Measurements from ENCODE around the gene HACL1.
A peak's percentile ranks its signal among the peaks of the same experiment; 100 is the strongest.

Gene HACL1

DNA sequence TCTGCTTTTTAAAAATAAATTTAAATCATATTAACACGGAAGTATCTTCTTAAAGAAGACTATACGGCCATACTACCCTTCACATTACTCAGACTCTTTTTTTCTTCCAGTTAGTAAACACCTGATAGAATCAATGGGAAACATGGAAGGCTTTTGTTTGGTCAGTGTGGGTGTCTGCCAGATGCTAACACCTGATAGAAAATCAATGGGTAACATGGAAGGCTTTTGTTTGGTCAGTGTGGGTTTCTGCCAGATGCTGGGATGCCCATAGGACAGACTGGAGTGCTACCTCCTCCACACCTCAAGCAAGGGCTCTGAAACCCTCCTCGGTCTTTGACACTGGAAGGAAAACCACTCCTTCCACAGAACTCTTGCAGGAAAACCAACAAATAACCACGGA is 29.2 kb downstream of the HACL1 start:
- Histone ChIP-seq H3K4me3 (ENCODE audit: low read depth in 1 of 2, low read length in 1 of 2) (no peak overlapping the region), H3K4me1 (ENCODE audit: control insufficient read depth in 1 of 2, insufficient read depth in 1 of 2, low read depth in 1 of 2, low read length in 1 of 2) (peaks cover 0 to 11% of the 10 kb centered on the region in 2 experiments), H3K36me3 (peaks cover 27% of the 10 kb centered on the region), H3K9me3 (no peaks in the 10 kb centered on the region), H3K27ac (no peak overlapping the region), H3K27me3 (no peaks in the 10 kb centered on the region)
- TF ChIP-seq, protein P1, sequence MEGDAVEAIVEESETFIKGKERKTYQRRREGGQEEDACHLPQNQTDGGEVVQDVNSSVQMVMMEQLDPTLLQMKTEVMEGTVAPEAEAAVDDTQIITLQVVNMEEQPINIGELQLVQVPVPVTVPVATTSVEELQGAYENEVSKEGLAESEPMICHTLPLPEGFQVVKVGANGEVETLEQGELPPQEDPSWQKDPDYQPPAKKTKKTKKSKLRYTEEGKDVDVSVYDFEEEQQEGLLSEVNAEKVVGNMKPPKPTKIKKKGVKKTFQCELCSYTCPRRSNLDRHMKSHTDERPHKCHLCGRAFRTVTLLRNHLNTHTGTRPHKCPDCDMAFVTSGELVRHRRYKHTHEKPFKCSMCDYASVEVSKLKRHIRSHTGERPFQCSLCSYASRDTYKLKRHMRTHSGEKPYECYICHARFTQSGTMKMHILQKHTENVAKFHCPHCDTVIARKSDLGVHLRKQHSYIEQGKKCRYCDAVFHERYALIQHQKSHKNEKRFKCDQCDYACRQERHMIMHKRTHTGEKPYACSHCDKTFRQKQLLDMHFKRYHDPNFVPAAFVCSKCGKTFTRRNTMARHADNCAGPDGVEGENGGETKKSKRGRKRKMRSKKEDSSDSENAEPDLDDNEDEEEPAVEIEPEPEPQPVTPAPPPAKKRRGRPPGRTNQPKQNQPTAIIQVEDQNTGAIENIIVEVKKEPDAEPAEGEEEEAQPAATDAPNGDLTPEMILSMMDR (IDR thresholded peaks at IDR 0.05), result no peak

DNA sequence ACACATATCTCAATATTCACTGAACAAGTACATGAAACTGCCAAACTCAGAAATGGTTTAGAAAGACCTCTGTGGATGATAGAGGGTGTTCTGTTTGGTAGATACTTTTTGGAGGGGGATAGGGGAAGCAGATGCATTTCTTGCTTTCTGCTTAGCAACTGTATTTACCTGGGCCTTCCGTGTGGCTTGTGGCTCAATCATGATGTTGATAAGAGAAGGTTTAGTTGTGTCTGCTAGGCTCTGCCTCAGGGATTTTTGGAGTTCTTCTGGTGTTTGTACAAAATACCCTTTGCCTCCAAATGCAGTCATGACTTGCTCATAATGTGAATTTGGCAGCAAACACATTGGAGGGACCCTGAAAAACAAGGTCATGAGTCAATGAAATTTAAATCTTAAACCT is 38.2 kb downstream of the HACL1 start:
- no peaks in the 10 kb centered on the region for H3K9me3 ChIP-seq
- H3K27ac ChIP-seq, result no peak overlapping the region
- no peak overlapping the region for H3K4me3 ChIP-seq (ENCODE audit: low read depth in 1 of 2, low read length in 1 of 2)
- peaks cover 60% of the 10 kb centered on the region for H3K36me3 ChIP-seq
- TF ChIP-seq, protein P1 (IDR thresholded peaks at IDR 0.05), result no peak
- H3K27me3 ChIP-seq, result no peaks in the 10 kb centered on the region
- H3K4me1 ChIP-seq (ENCODE audit: control insufficient read depth in 1 of 2, insufficient read depth in 1 of 2, low read depth in 1 of 2, low read length in 1 of 2), result peaks cover 0 to 8% of the 10 kb centered on the region in 2 experiments

DNA sequence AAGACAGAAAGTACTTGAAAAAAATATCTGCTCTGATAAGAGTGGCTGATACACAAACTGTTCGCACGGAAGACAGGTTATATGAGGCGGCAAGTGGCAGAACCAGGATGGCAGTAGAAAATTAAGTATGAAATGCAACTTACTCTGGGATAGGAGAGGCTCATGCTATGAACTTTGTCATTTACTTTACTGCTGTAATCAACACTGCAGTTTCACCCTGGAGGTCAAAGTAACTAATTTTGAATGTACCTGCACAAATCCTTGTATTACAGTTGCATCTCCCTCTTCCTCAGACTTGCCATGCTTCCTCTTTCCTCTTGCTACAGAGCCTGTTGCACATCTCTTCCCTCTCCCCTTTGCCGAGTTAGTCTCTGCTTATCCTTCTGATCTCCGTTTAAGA is 38.8 kb downstream of the HACL1 start:
- no peak overlapping the region for H3K27ac ChIP-seq
- peaks cover 54% of the 10 kb centered on the region for H3K36me3 ChIP-seq
- H3K27me3 ChIP-seq, result no peaks in the 10 kb centered on the region
- peaks cover 0 to 11% of the 10 kb centered on the region in 2 experiments for H3K4me1 ChIP-seq (ENCODE audit: control insufficient read depth in 1 of 2, insufficient read depth in 1 of 2, low read depth in 1 of 2, low read length in 1 of 2)
- H3K9me3 ChIP-seq, result no peaks in the 10 kb centered on the region
- TF ChIP-seq, protein P1 (IDR thresholded peaks at IDR 0.05), result no peak
- no peak overlapping the region for H3K4me3 ChIP-seq (ENCODE audit: low read depth in 1 of 2, low read length in 1 of 2)

DNA sequence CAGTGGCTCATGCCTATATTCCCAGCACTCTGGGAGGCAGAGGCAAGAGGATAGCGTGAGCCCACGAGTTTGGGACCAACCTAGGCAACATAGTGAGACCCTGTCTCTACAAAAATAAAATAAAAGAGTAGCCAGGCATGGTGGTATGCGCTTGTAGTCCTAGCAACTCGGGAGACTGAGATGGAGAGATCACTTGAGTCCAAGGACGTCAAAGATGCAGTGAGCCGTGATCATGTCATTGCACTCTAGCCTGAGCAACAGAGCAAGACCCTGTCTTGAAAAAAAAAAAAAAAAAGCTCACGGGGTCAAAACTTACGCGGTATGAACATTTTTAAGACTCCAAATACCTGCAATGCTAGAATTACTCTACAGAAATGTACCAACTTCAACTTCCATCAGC is 42.8 kb downstream of the HACL1 start:
- Histone ChIP-seq H3K4me3 (ENCODE audit: low read depth in 1 of 2, low read length in 1 of 2) (no peak overlapping the region), H3K27me3 (no peaks in the 10 kb centered on the region), H3K4me1 (ENCODE audit: control insufficient read depth in 1 of 2, insufficient read depth in 1 of 2, low read depth in 1 of 2, low read length in 1 of 2) (peaks cover 0 to 15% of the 10 kb centered on the region in 2 experiments), H3K27ac (no peak overlapping the region), H3K36me3 (peaks cover 34% of the 10 kb centered on the region), H3K9me3 (no peaks in the 10 kb centered on the region)
- TF ChIP-seq, protein P1 (IDR thresholded peaks at IDR 0.05), result no peak

DNA sequence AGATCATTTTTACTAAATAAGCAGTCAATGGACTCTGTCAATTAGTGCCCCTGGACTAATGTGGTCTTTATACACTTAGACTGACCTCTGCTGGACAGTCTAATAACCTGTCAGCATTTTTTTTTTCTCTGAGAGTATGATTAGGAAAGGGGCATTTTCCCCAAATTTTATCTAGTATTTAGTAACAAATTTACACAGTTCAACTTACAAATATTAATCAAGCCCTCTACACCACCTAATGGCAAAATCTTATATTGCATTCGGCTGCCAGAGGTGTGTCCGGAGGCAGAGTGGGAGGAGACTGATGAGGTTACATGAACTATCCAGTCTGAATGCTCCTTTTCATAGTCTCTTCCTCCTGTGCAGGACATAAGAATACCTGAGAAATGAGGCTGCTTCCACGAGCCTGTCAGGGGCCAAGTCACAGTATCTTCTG is 43.8 kb downstream of the HACL1 start:
- Histone ChIP-seq H3K9me3 (no peaks in the 10 kb centered on the region), H3K27ac (no peak overlapping the region), H3K4me3 (ENCODE audit: low read depth in 1 of 2, low read length in 1 of 2) (peak overlapping the region in 1 of 2 experiments; percentile 22), H3K4me1 (ENCODE audit: control insufficient read depth in 1 of 2, insufficient read depth in 1 of 2, low read depth in 1 of 2, low read length in 1 of 2) (peaks cover 0 to 9% of the 10 kb centered on the region in 2 experiments), H3K27me3 (no peaks in the 10 kb centered on the region), H3K36me3 (peaks cover 25% of the 10 kb centered on the region)
- TF ChIP-seq, protein P1 (IDR thresholded peaks at IDR 0.05), result peak; percentile 28

DNA sequence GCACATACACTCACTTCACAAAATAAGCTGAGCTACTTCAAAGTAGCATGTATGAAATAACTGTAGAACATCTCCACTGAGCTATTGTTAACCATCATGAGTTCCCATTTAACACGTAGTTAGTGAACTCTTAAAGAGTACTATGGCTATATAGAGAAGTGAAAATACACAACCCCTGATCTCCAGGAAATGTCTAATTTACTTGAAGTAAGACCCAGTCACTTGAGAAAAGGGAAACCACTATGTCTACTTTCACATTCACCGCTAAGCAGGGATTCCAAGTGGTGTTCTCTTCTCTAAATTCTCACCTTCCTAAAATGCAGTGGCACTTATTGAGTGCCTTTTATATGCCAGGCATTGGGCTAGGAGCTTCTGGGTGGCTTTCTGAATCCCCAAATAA is 44.9 kb downstream of the HACL1 start:
- H3K27ac ChIP-seq, result no peak overlapping the region
- H3K4me1 ChIP-seq (ENCODE audit: control insufficient read depth in 1 of 2, insufficient read depth in 1 of 2, low read depth in 1 of 2, low read length in 1 of 2), result peaks cover 0 to 8% of the 10 kb centered on the region in 2 experiments
- no peaks in the 10 kb centered on the region for H3K27me3 ChIP-seq
- H3K9me3 ChIP-seq, result no peaks in the 10 kb centered on the region
- peaks cover 15% of the 10 kb centered on the region for H3K36me3 ChIP-seq
- TF ChIP-seq, protein P1 (IDR thresholded peaks at IDR 0.05), result no peak
- no peak overlapping the region for H3K4me3 ChIP-seq (ENCODE audit: low read depth in 1 of 2, low read length in 1 of 2)
